Small intestine (tissue), 16 donors: ENCODE measurements around the gene C1orf87. TPM values are rescaled to one million over a fixed set of nuclear protein-coding genes. Genes with fewer than 3 reads are reported as not detected.

Experiments
- DNase-seq, 2 donors: peaks; one replicate each; pipeline versions ENCODE4 v3.0.0 to v3.0.0-alpha.2; 2013
- FAIRE-seq: peaks from 2 replicates; lab custom pipeline; 2012; peaks lifted over from hg19 to GRCh38; lab: Jason Lieb, UNC
- H3K27ac ChIP-seq, 3 donors: one replicate each; pipeline ENCODE4 v1.5.1; 2013; ENCODE audit warnings: low read length in 2 of 3, mild to moderate bottlenecking in 2 of 3, control low read depth in 1 of 3, inconsistent platforms in 1 of 3, low read depth in 1 of 3, moderate library complexity in 1 of 3
- H3K27me3 ChIP-seq, 3 donors: one replicate each; pipeline ENCODE4 v1.6.1; 2013; ENCODE audit warnings: low read length in 3 of 3, inconsistent platforms in 1 of 3; ENCODE audit not compliant: control insufficient read depth in 3 of 3, insufficient read depth in 3 of 3
- H3K36me3 ChIP-seq, 3 donors: one replicate each; pipeline ENCODE4 v1.6.1; 2013; ENCODE audit warnings: low read length in 3 of 3, inconsistent platforms in 1 of 3, low read depth in 1 of 3, mild to moderate bottlenecking in 1 of 3, moderate library complexity in 1 of 3; ENCODE audit not compliant: control insufficient read depth in 3 of 3, insufficient read depth in 2 of 3
- H3K4me1 ChIP-seq, 3 donors: one replicate each; pipeline ENCODE4 v1.6.1; 2013; ENCODE audit warnings: low read length in 2 of 3, inconsistent platforms in 1 of 3, low read depth in 1 of 3, mild to moderate bottlenecking in 1 of 3, moderate library complexity in 1 of 3; ENCODE audit not compliant: control insufficient read depth in 3 of 3, insufficient read depth in 2 of 3
- H3K4me3 ChIP-seq, 3 donors: one replicate each; pipeline ENCODE4 v1.5.1; 2013; ENCODE audit warnings: low read length in 3 of 3, control low read depth in 1 of 3, inconsistent platforms in 1 of 3, low read depth in 1 of 3, mild to moderate bottlenecking in 1 of 3, moderate library complexity in 1 of 3
- H3K9me3 ChIP-seq, 2 donors: one replicate each; pipeline ENCODE4 v1.6.1; 2013; ENCODE audit warnings: low read depth in 1 of 2, low read length in 1 of 2; ENCODE audit not compliant: control insufficient read depth in 2 of 2, insufficient read depth in 1 of 2
- WGBS, 3 donors: extraction: QIAGEN DNeasy Blood & Tissue Kit; methylation state at CpG; one replicate each; pipeline ENCODE4 v1.1.7; 2013; 5-methylcytosine and 5-hydroxymethylcytosine counted together
- long read RNA-seq, 10 donors: transcript quantifications; one replicate each; lab custom pipeline, GENCODE V29; 2026
- polyA plus RNA-seq, 4 donors: library from polyadenylated mRNA; stranded (reverse) in 3 of 4; unstranded in 1 of 4; fragments of 200-250 nt in 3 of 4; fragments of 120-200 nt in 1 of 4; gene quantifications; one replicate each; pipeline versions ENCODE4 v1.2.1 to v1.2.3, GENCODE V29; 2013
- donor health status: healthy with polysubstance abuse.
- donor health status: control.
- donor health status: control.
- donor health status: Bipolar disorder and iron deficiency.
- donor health status: healthy.

C1orf87 gene, protein sequence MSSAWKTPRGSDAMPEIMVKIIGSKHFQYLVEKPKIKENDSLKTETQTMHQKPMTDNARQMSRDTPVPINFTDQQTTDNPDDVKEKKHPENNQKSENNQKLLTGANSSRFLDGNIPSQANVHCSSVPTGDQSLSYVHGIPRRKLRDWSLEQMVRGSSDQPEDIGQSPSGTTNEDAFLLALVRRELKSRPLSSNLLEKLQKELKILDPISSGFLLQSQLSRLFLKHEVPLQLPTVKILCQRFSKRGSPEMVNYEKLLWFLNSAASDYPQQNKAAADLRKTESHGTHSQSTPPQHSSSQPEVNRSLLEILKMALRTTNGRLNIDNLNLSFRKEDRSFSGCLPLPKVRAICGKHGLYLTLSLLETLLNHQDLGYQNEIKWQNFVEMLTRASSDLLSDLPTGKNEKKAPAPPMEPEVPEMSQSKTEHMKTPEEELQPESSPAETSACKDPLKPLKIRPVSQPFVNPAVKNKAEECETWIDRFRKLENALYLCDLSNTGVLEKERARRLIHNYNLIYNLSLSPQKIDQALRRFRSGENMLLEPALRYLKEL
- polyA plus RNA-seq, result not detected
- long read RNA-seq, donor 1, result 0 reads
- long read RNA-seq, donor 2, result 0 reads
- long read RNA-seq, donor 3, result 0 reads
- long read RNA-seq, donor 4, result 0 reads
- long read RNA-seq, donor 5, result 0 reads
- long read RNA-seq, donor 6, result 0 reads
- long read RNA-seq, donor 7, result 0 reads
- long read RNA-seq, donor 8, result 0 reads
- long read RNA-seq, donor 9, result 0 reads
- long read RNA-seq, donor 10, result 0 reads

DNA sequence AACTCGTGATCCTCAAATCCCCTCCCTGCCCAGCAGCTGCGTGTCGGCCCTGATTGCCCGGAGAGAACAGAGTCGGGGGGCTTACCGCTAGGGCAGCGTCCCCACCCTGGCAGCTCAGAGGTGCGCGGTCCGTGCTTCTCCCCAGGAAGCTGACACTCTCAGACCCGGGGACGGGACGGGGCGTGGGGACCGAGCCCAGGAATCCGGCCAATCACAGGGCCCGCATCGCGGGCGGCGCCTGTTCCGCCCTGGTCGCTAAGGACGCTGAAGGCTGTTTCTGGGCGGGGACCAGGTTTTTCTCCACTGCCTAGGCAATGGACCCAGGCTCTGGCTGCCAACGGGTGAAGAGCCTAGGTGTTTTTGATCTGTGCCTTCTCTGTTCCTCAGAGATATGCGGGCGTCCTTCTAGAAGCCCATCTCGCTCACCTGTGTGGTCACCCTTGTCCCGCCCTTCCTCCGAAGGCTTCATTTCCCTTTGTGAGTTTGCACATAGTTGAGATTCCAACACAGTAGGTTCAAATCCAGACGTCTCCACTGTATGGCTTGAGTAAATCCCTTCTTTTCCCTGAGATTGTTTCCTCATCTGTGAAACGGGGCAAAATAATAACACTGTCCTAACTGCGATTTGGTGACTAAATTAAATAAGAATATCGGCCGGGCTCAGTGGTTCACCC, at the start of gene C1orf87:
Gene C1orf87 (minus strand): TSS at position 166 of the 674 bp plus-strand sequence. CDS start 1,127 bp downstream, outside the sequence.
- WGBS, 3 donors, result 19 to 23% (median 20%) methylated on average over 30 to 36 of the region's 36 CpGs
- FAIRE-seq, result no peak
- DNase-seq, result peak; percentile 6 to 39

DNA sequence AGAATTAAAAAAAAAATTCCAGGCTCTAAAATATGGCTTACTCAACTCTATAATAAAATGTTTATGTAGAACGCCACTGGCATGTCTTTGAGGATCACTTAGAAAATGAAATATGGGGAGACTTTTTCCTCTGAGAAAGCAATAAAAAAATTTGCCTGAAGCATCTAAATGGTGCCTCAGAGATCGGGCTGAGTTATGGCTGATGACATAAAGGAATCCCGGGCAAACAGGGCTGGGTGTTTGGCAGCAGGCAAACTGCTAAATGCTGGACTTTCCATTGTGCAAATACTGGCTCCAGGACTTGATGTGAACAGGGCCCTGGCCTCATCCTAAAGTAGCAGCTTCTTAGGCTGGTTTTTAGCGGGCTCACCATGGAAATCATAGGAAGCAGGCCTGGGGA, 44.5 kb upstream of the C1orf87 start:
- Histone ChIP-seq H3K4me1 (no peaks in the 10 kb centered on the region), H3K4me3 (no peak overlapping the region), H3K27me3 (no peaks in the 10 kb centered on the region), H3K9me3 (no peaks in the 10 kb centered on the region), H3K27ac (no peak overlapping the region), H3K36me3 (no peaks in the 10 kb centered on the region)
- WGBS, 3 donors, result 61 to 75% (median 73%) methylated on average over 4 of the region's 4 CpGs
- DNase-seq (no peak), FAIRE-seq (no peak)

More for the DNA sequence above, at the start of gene C1orf87:
- H3K27me3 ChIP-seq, result peaks cover 0 to 24% (median 22%) of the 10 kb centered on the region in 3 donors
- H3K27ac ChIP-seq, result no peak within 1 kb of the TSS
- H3K4me1 ChIP-seq, result peaks cover 0 to 2% (median 0%) of the 10 kb centered on the region in 3 donors
- H3K9me3 ChIP-seq, result no peaks in the 10 kb centered on the region
- no peaks in the 10 kb centered on the region for H3K36me3 ChIP-seq
- H3K4me3 ChIP-seq, result no peak within 1 kb of the TSS

DNA sequence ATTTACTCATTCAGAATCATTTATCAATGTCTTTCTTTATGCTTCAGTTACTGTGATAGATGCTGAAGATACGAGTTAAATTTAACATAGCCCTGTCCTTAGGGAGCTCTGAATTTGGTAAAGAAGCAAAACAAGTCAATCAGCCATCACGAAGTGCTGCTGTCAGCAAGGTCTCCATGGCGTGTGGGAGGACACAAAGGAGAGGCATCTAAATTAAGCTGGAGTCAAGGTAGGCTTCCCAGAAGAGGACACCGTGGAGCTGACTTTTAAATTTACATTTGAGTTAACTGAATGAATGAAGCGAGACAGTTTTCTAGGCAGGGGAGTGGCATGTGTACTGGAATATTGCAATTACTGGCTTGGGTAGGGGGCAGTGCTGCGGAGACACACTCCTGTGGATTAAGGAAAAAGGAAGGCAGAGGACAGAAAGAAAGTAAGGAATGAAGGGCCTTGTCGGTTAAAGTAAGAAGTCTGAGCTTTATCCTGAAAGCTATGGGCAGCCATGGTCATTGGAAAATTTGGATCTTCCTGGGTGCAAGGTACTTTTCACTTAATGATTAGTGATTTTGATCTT, 41.3 kb upstream of the C1orf87 start:
- no peak for DNase-seq
- Histone ChIP-seq H3K27ac (no peak overlapping the region), H3K9me3 (no peaks in the 10 kb centered on the region), H3K36me3 (no peaks in the 10 kb centered on the region), H3K27me3 (no peaks in the 10 kb centered on the region), H3K4me3 (no peak overlapping the region), H3K4me1 (no peaks in the 10 kb centered on the region)
- FAIRE-seq, result no peak
- WGBS, 3 donors, result 58 to 71% (median 63%) methylated on average over 7 of the region's 7 CpGs

DNA sequence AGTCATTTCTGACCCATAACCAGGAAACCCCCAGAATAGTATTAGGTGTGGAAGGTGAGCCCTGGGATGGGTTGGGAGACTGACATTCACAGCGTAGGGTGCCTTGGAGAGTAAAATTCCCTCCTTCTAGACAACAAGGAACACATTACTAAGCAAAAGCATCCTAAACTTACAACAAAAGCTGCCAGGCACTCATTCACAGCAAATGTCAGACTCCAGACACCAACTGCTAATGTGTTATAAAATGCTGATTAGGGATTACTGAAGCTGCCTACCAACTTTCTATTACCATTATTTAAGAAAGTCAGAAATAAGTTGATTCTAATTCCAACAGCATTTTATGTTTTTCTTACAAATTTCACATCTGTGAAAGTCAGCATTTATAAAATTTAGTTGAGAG, 40.0 kb upstream of the C1orf87 start:
- WGBS, 3 donors, result 79 to 94% (median 82%) methylated on average over 1 of the region's 1 CpG
- Histone ChIP-seq H3K9me3 (no peaks in the 10 kb centered on the region), H3K4me1 (no peaks in the 10 kb centered on the region), H3K36me3 (no peaks in the 10 kb centered on the region), H3K4me3 (no peak overlapping the region), H3K27me3 (no peaks in the 10 kb centered on the region), H3K27ac (no peak overlapping the region)
- FAIRE-seq (no peak), DNase-seq (no peak)

DNA sequence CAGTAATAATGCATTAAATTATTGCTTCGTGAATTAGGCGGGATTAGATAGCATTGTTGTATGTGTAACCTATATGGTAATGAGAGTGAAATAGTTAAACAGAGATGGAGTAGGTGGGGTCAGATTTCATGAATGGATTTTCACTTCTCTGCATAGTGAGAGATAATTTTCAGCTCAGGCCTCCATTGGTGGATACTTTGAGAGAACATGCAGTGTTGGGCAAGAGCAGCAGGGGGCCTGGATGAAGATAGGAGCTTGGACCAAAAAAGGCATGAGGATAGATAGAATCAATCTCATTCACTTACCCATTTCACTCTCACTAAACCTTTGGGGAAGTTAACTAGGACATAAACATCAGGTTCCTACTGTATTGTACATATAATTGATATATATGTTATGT, 39.5 kb upstream of the C1orf87 start:
- WGBS, 3 donors, result 95 to 99% (median 98%) methylated on average over 2 of the region's 2 CpGs
- no peaks in the 10 kb centered on the region for H3K27me3 ChIP-seq
- no peak overlapping the region for H3K27ac ChIP-seq
- no peaks in the 10 kb centered on the region for H3K9me3 ChIP-seq
- FAIRE-seq, result no peak
- no peaks in the 10 kb centered on the region for H3K4me1 ChIP-seq
- DNase-seq, result no peak
- no peak overlapping the region for H3K4me3 ChIP-seq
- H3K36me3 ChIP-seq, result no peaks in the 10 kb centered on the region

DNA sequence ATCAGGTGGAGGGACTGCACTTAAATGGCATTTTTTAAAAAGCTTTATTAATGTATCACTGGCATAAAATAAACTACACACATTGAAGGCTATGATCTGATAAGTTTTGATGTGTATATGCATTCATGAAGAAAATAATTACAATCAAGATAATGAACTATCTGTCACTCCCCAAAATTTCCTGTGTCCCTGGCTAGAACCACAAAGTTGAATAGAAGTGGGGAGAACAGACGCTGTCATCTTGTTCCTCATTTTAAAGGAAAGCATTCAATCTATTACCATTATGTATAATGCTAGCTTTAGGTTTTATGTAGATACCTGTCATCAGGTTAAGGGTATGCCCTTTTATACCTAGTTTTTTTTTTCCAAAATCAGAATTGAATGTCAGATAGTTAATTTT, 38.1 kb upstream of the C1orf87 start:
- Histone ChIP-seq H3K9me3 (no peaks in the 10 kb centered on the region), H3K4me3 (no peak overlapping the region), H3K27ac (no peak overlapping the region), H3K36me3 (no peaks in the 10 kb centered on the region), H3K27me3 (no peaks in the 10 kb centered on the region), H3K4me1 (no peaks in the 10 kb centered on the region)
- DNase-seq, result no peak
- no peak for FAIRE-seq
- WGBS, 3 donors, result 58 to 81% (median 75%) methylated on average over 1 of the region's 1 CpG

DNA sequence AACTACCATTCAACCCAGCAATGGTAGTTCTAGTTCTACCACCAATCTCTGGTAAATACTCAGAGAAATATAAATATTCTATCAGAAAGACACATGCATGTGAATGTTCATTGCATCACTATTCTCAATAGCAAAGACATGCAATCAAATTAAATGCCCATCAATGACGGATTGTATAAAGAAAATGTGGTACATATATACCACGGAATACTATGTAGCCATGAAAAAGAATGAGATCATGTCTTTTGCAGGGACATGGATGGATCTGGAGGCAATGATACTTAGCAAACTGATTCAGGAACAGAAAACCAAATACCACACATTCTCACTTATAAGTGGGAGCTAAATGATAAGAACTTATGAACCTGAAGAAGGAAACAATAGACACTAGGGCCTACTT, 37.5 kb upstream of the C1orf87 start:
- Histone ChIP-seq H3K27me3 (no peaks in the 10 kb centered on the region), H3K4me3 (no peak overlapping the region), H3K36me3 (no peaks in the 10 kb centered on the region), H3K4me1 (no peaks in the 10 kb centered on the region), H3K27ac (no peak overlapping the region), H3K9me3 (no peaks in the 10 kb centered on the region)
- no peak for DNase-seq
- WGBS, 3 donors, result 91 to 96% (median 94%) methylated on average over 2 of the region's 2 CpGs
- no peak for FAIRE-seq

DNA sequence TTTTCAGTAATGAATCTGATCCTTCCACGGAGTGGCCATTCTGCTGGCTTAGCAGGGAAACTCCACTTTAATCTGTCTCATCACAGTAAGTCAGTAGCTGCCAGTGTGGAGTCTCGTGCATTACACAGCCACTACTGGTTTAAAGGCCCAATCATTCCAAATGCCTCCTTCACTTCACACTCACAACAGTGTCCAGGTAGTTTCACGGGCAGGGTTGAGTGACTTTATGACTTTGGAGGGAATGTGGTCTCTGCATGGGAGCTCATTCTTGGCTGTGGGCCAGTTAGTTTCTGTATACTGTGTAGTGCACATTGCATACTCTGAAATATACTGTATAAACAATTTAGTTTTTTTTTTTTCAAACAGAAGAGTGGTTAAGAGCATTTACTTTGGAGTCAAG, 34.6 kb upstream of the C1orf87 start:
- no peak overlapping the region for H3K4me3 ChIP-seq
- H3K27me3 ChIP-seq, result no peaks in the 10 kb centered on the region
- FAIRE-seq, result no peak
- H3K9me3 ChIP-seq, result peaks cover 0 to 4% of the 10 kb centered on the region in 2 donors
- no peak overlapping the region for H3K27ac ChIP-seq
- H3K36me3 ChIP-seq, result no peaks in the 10 kb centered on the region
- WGBS, 3 donors, result 66 to 75% (median 74%) methylated on average over 3 of the region's 3 CpGs
- no peaks in the 10 kb centered on the region for H3K4me1 ChIP-seq
- no peak for DNase-seq
